ENCODE data around the gene DNAJB9.

- TF ChIP-seq, protein P1, sequence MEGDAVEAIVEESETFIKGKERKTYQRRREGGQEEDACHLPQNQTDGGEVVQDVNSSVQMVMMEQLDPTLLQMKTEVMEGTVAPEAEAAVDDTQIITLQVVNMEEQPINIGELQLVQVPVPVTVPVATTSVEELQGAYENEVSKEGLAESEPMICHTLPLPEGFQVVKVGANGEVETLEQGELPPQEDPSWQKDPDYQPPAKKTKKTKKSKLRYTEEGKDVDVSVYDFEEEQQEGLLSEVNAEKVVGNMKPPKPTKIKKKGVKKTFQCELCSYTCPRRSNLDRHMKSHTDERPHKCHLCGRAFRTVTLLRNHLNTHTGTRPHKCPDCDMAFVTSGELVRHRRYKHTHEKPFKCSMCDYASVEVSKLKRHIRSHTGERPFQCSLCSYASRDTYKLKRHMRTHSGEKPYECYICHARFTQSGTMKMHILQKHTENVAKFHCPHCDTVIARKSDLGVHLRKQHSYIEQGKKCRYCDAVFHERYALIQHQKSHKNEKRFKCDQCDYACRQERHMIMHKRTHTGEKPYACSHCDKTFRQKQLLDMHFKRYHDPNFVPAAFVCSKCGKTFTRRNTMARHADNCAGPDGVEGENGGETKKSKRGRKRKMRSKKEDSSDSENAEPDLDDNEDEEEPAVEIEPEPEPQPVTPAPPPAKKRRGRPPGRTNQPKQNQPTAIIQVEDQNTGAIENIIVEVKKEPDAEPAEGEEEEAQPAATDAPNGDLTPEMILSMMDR (IDR thresholded peaks at IDR 0.05), result no peak
- TF ChIP-seq REST (IDR thresholded peaks at IDR 0.05; ENCODE audit: insufficient read depth in 1 of 2, low read depth in 2 of 2, low read length in 1 of 2) (no peak), POLR2AphosphoS5 (IDR thresholded peaks at IDR 0.05; ENCODE audit: low read depth, low read length) (no peak), TCF7L2 (IDR thresholded peaks at IDR 0.05; ENCODE audit: low read depth, low read length) (no peak), SIN3A (IDR thresholded peaks at IDR 0.05; ENCODE audit: borderline replicate concordance, insufficient read depth, low read depth, low read length) (no peak)
Measured at GRCh38 chr7:108533712-108534111, 36.0 kb upstream of the DNAJB9 start.
